ENCODE measurements around the gene RXRA. TPM values are rescaled to one million over a fixed set of nuclear protein-coding genes. Genes with fewer than 3 reads are reported as not detected.
A peak's percentile ranks its signal among the peaks of the same experiment; 100 is the strongest.

Gene RXRA
- total and polyA plus RNA-seq, 2 of the 4 experiments (the other 2 are of a cell fraction): 7.5 to 17.9 TPM

DNA sequence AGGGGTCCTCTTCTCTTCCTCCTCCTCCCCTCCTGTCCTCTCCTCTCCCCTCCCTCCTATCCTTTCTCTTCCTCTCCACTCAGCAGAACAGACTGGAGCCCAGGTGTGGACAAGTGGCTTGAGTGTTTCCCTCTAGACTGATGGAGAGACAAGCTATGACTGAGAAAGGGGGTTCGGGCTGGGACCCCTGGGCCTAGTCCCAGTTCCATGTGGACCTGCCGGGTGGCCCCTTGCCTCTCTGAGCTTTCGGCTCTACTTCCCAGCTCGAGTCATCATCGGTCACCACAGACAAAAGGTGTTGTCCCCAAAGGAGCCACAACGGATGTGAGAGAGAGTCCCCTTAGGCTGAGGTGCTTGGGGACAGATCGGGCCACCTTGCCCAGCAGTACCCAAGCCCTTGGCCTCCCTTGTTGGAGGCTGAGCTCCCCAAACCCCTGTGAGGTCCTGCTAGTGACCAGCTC lies 3.4 kb upstream of the RXRA start:
- Histone ChIP-seq H3K4me2 (ENCODE audit: low read depth, low read length) (no peak overlapping the region), H3K9ac (ENCODE audit: low read depth, low read length) (no peak overlapping the region), H2AK5ac (ENCODE audit: low read depth, low read length) (peak overlapping the region; percentile 16; the same call in 1 of the 2 replicates), H3K27ac (ENCODE audit: insufficient read depth, low read length) (no peak overlapping the region), H3K9me1 (ENCODE audit: insufficient read depth, low read length) (peaks cover 12% of the 10 kb centered on the region), H3K4ac (ENCODE audit: low read depth, low read length) (no peak overlapping the region), H4K8ac (ENCODE audit: low read depth in 2 of 2, low read length in 2 of 2) (no peak overlapping the region), H2BK15ac (ENCODE audit: low read depth, low read length) (no peak overlapping the region), H3K23ac (ENCODE audit: low read depth, low read length) (no peak overlapping the region), H3K27me3 (ENCODE audit: control insufficient read depth, insufficient read depth, low read length) (no peaks in the 10 kb centered on the region), H4K20me1 (ENCODE audit: insufficient read depth, low read length) (peaks cover 9% of the 10 kb centered on the region), H2BK120ac (ENCODE audit: low read depth, low read length) (peak overlapping the region; percentile 11; the same call in 1 of the 2 replicates), H4K5ac (ENCODE audit: low read depth, low read length) (no peak overlapping the region), H3K9me3 (ENCODE audit: control insufficient read depth, insufficient read depth, low read length) (no peaks in the 10 kb centered on the region), H3K4me3 (ENCODE audit: insufficient read depth, low read depth, low read length) (no peak overlapping the region), H3K14ac (replicated peaks; ENCODE audit: low read depth, low read length) (no peak overlapping the region), H4K91ac (ENCODE audit: insufficient read depth, low read depth, low read length) (no peak overlapping the region), H3K18ac (ENCODE audit: low read depth, low read length) (no peak overlapping the region), H3K79me1 (ENCODE audit: low read depth in 1 of 2, low read length in 2 of 2) (peaks cover 0 to 6% of the 10 kb centered on the region in 2 experiments; a peak in 3 of 4 replicates), H3K4me1 (ENCODE audit: control insufficient read depth, insufficient read depth, low read length) (peaks cover 38% of the 10 kb centered on the region), H2BK5ac (ENCODE audit: low read depth, low read length, poor library complexity, severe bottlenecking) (no peak overlapping the region), H2BK20ac (ENCODE audit: low read depth, low read length) (no peak overlapping the region), H2AK9ac (replicated peaks; ENCODE audit: low read depth, low read length, poor library complexity) (no peak overlapping the region), H3K36me3 (ENCODE audit: control insufficient read depth, insufficient read depth, low read length) (no peaks in the 10 kb centered on the region), H3K56ac (ENCODE audit: extremely low read depth, insufficient read depth, low read length) (no peak overlapping the region), H2AFZ (replicated peaks; ENCODE audit: low read length, poor library complexity) (no peak overlapping the region)
- in situ Hi-C loops (cut with MboI; ENCODE audit: low sequenced_read_pairs) (loop anchor here (5.0 kb wide), 1 partner anchor 156 kb away; no protein-coding TSS in a partner anchor), intact Hi-C loops (cut with micrococcal nuclease) (loop anchor here (10.0 kb wide), 1 partner anchor 258 kb away; the partner anchor contains the start of gene BRD3), dilution Hi-C loops (cut with HindIII; ENCODE audit: low sequenced_read_pairs, unreplicated experiment) (no loop called here)
- ATAC-seq (ENCODE audit: low read depth): no peak
- 100% methylated on average over 3 of the region's 7 CpGs; no CpG with 5 or more reads in 1 of the 2 experiments for WGBS, 2 experiments (ENCODE audit: extremely low coverage in 2 of 2, insufficient read length in 1 of 2)
- ChIA-PET POLR2A (ENCODE audit: unreplicated experiment) (no interaction called here), CTCF (interaction anchor here (0.9 kb wide), 1 partner anchor 152 kb away, joined by 3 read pairs; no protein-coding TSS in a partner anchor)
- TF ChIP-seq MXI1 (IDR thresholded peaks at IDR 0.05; ENCODE audit: borderline replicate concordance, low read depth, low read length) (no peak), NFE2L2 (IDR thresholded peaks at IDR 0.05; ENCODE audit: low read depth, low read length) (no peak), POLR2A (IDR thresholded peaks at IDR 0.05; ENCODE audit: low read depth, low read length) (no peak), FOS (IDR thresholded peaks at IDR 0.05; ENCODE audit: low read depth, low read length) (no peak), RCOR1 (IDR thresholded peaks at IDR 0.05; ENCODE audit: insufficient replicate concordance, low read length) (no peak), SMC3 (IDR thresholded peaks at IDR 0.05; ENCODE audit: low read depth, low read length) (no peak), BHLHE40 (IDR thresholded peaks at IDR 0.05; ENCODE audit: low read depth, low read length) (no peak), RFX5 (IDR thresholded peaks at IDR 0.05; ENCODE audit: low read depth, low read length) (no peak), CHD1 (IDR thresholded peaks at IDR 0.05; ENCODE audit: low read depth, low read length) (no peak), MAZ (IDR thresholded peaks at IDR 0.05; ENCODE audit: borderline replicate concordance, low read depth, low read length) (no peak), RAD21 (IDR thresholded peaks at IDR 0.05; ENCODE audit: low read length) (no peak)
- TF ChIP-seq, protein P1, sequence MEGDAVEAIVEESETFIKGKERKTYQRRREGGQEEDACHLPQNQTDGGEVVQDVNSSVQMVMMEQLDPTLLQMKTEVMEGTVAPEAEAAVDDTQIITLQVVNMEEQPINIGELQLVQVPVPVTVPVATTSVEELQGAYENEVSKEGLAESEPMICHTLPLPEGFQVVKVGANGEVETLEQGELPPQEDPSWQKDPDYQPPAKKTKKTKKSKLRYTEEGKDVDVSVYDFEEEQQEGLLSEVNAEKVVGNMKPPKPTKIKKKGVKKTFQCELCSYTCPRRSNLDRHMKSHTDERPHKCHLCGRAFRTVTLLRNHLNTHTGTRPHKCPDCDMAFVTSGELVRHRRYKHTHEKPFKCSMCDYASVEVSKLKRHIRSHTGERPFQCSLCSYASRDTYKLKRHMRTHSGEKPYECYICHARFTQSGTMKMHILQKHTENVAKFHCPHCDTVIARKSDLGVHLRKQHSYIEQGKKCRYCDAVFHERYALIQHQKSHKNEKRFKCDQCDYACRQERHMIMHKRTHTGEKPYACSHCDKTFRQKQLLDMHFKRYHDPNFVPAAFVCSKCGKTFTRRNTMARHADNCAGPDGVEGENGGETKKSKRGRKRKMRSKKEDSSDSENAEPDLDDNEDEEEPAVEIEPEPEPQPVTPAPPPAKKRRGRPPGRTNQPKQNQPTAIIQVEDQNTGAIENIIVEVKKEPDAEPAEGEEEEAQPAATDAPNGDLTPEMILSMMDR (conservative IDR thresholded peaks at IDR 0.05; ENCODE audit: low read depth, low read length): no peak
- BruUV-seq (replicated peaks): no TSS peak
- no peak for DNase-seq
